GM19351 (cell line): ENCODE measurements around the gene ACTR6.
"Not testable (repeated sequence)": the region's sequence is repeated elsewhere in the genome, so short reads cannot be mapped to it uniquely, and the experiment has no call there.

Source experiments
- ATAC-seq: cut with Tn5 transposase; IDR thresholded peaks from one replicate; pipeline ENCODE4 v1.9.1; 2021; ENCODE audit warnings: mild to moderate bottlenecking, moderate library complexity; ENCODE audit not compliant: unreplicated experiment

The ACTR6 gene

DNA sequence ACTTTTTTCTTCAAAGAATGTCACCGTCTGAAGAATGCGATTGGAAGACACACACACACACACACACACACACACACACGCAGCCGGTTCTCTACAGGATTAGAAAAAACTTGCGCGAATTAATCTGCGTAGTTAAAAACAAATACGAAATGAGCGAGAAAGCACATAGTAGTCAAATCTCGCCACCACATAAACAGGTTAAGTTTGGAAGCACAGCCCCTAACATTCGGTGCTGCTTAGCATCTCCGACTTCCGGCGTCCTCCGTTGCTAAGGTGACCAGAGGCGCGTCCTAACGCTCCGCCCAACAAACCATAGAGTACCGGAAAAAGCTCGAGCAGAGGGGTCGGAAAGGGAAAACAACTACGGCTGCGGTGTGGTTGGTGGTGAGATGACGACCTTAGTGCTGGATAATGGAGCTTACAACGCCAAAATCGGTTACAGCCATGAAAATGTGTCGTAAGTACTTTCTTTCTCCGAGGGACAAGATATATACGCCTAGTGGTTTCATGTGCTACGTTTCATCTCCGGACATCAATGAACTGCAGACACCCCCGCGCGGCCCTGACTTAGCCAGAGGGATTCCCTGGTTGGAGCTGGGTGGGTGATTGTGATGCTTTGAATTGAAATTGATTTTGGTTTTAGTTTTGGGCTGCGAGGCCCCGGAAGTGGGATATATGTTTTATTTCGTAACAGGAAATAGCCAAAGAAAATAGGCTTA lies at the start of gene ACTR6:
ACTR6 (plus strand) TSS at position 353 of the 719 bp plus-strand sequence; CDS start at position 390, 37 bp downstream.
- peak; percentile 87 for ATAC-seq

GRCh38 chr12:100151769-100152168 lies 48.8 kb upstream of the ACTR6 start:
- ATAC-seq: no peak

GRCh38 chr12:100153131-100153530 lies 47.5 kb upstream of the ACTR6 start:
- no peak for ATAC-seq

DNA sequence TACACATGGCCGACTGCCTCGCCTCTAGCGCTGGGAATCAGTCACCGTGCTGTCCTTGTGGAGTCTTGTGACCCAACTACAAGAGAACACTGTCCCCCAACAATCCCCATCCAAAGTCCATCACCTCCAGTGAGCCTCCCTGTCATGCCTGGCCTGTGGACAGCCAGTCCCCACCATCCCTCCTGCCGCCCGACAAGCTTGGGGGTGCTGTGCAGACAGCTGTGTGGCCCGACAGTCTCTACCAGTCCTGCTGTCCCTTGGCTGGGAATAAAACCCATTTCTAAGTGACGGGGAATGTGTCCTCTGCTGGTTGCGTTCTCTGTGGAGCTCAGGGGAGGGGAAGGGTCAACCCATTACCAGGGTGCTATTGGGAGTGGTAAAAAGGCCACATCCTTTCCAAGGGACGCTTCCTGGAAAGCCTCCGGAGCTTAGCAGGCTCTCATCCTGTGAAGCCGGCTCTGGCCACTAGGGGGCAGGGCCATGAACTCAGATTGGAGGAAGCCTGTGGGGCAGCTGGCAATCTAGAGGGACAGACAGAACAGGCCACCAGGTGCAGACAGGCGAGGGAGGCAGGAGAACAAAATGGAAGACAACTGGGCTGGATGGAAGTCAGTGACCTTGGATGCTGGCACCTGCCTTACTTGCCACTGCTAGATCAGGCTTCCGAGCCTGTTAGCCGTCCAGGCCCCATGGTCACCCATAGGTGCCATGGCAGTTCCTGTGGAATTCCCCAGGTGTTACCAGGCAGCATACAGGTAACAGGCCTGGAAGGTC lies 46.0 kb upstream of the ACTR6 start:
- peak; percentile 87 for ATAC-seq

- ATAC-seq: no peak
These were observed 43.7 kb upstream of the ACTR6 start for GRCh38 chr12:100156731-100157426.

DNA sequence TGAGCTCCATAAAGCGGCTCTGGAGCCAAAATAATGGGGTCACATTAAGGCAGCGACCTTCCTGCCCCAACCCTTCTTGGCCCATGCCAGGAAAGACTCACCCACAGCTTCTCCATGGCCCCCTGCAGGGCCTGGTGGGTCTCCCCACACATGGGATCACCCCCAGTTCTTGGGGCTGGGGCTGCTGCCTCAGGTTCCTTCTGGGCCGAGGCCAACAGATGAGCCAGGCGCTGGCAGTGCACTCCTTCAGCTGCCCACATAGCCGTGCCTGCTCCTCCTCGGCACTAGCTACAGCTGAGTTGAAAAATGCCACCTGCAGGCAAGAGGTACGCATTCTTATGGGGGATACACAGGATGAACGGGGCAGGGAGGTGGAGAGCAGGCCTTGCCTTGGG lies 43.2 kb upstream of the ACTR6 start:
- ATAC-seq: no peak

DNA sequence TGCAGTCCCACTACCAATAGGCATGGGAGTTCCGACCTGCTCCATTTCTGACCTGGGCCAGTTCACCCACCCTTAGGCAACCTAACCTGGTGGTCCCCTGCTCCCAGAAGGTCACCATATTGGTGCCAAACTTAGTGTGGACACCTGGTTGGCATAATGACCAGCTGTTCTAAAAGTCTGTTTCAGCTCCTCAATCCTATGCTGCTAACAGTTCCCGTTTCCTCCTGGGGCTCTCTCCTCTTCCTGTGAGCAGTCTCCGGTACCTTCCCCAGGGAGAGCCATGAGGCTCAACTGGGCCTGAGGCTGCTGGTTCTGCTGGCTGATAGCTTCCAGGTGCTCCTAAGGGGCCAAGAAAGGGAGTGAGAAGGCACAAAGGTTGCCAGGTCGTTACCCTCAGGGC lies 42.1 kb upstream of the ACTR6 start:
- ATAC-seq: no peak

- no peak for ATAC-seq
These were observed 41.1 kb upstream of the ACTR6 start for GRCh38 chr12:100159391-100160104.

DNA sequence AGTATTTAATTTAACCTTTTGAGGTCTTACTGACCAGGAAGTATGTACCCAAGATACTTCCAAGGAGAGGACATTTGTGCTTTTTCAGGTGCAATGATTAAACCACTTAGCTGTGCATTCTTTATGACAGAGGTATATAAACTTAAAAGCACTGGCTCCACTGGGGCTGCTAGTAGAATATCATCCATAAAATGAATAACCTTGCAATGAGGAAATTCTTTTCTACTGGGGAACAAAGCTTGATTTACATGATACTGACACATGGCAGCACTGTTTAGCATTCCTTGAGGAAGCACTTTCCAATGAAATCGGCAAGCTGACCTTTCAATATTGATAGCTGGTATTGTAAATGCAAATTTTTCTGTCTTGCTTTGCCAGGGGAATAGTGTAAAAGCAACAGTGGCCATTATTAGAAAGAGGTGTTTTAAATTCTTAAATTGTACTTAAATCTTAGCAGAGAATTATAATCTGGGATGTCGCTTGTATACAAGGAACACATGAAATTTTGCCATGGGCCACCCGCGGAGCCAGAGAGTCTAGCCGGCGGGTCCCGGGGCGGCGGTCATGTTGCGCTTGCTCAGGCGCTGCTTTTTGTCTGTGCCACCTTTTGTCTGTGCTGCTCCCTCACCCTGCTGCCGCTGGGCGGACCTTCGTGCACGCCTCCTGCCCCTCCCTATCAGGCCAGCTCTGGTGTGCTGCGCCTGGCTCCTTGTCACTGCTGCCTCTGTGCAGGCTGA lies 37.0 kb upstream of the ACTR6 start:
- ATAC-seq: peak; percentile 99

GRCh38 chr12:100164153-100164704 lies 36.4 kb upstream of the ACTR6 start:
- ATAC-seq: peak; percentile 15

DNA sequence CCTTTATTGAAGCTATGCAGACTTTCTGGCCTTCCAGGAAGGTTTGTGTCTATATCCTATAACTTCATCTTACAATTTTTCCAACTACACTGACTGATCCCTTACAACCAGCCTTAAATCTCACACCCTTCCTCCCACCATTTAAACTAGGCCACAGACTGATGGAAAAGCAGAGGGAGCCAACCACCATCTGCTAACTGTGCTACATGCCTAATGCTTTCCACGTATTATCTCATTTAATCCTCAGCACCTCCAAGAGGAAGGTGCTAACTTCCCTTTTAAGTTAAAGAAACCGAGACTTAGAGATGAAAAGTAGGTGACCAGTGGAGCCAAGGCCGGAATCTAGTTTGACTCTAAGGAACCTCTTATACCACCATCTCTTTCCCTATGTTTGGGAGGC lies 35.3 kb upstream of the ACTR6 start:
- ATAC-seq: no peak

DNA sequence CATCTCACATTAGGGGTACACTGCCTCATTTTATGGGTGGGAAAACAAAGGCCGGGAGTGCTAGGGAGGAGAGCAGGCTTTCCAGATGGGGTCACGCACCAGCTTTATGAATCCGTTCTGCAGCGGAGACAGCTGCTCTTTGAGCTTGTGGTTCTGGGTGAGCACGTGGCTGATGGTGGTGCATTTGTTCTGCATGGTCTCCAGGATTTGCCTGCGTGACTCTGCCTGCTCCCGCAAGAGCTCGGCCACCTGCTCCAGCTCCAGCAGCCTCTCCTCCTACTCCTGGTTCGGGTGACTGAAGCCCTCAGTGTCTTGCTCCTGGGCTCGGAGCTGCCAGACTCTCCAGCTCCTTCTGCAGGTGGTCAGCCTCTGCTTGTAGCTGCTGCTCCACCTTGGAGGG lies 34.4 kb upstream of the ACTR6 start:
- no peak for ATAC-seq

GRCh38 chr12:100168562-100168961 lies 32.1 kb upstream of the ACTR6 start:
- ATAC-seq: no peak

- no peak for ATAC-seq
These were observed 31.3 kb upstream of the ACTR6 start for GRCh38 chr12:100169345-100169744.

DNA sequence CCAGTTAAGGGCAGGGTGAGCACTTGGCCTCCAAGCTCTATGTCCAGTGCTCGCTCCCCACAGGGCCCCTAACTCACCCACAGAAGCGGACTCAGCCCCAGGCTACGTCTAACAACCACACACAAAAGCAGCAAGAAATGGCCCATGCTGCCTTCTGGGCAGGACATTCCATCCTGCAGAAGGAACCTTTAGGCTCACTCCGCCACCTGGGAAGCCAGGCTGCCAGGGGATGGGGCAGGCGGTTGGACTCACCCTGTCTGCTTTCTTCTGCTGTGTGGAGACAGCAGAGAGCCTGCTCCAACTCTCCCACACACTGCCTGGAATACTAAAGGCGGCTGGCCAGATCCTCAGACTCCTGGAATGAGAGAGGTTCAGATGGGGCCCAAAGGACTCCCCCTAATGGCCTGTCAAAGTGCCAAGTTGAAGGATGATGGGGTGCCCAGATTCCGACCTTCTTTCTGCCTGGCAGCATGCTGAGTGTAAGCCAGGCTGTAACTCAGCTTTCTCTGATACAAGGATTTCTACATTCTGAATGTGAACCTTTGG lies 30.2 kb upstream of the ACTR6 start:
- ATAC-seq: no peak

- ATAC-seq: no peak
These were observed 29.4 kb upstream of the ACTR6 start for GRCh38 chr12:100171248-100171647.

GRCh38 chr12:100173111-100173510 lies 27.5 kb upstream of the ACTR6 start:
- ATAC-seq: no peak

DNA sequence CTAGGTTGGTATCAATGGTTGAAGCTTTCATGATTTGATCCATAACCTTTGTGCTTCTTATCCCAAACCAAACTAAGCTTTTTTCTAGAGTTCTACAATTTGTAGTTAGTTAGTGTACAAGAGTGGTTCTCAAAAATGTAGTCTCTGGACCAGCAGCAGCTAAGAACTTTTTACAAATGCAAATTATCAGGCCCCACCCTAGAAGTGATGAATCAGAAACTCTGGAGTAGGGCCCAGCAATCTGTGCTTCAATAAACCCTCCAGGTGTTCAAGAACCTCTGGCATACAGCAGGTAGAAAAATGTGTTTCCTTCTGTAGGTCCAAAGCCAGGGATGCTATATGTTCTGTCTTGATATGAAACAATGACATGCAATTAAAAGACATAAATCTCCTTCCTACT lies 26.1 kb upstream of the ACTR6 start:
- no peak for ATAC-seq

DNA sequence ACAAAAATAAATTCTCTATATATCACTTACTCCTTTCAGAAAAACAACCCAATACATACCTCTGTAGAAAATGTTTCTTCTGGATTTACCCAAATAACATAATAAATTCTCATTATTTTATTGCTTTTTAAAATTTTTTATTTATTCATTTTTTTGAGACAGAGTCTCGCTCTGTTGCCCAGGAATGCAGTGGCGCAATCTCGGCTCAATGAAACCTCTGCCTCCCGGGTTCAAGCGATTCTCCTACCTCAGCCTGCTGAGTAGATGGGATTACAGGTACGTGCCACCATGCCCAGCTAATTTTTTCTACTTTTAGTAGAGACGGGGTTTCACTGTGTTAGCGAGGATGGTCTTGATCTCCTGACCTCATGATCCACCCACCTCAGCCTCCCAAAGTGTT lies 24.1 kb upstream of the ACTR6 start:
- ATAC-seq: not testable (repeated sequence)

GRCh38 chr12:100179252-100179651 lies 21.4 kb upstream of the ACTR6 start:
- ATAC-seq: no peak
